Measurements from ENCODE around the gene TCF20. TPM values are rescaled to one million over a fixed set of nuclear protein-coding genes. Genes with fewer than 3 reads are reported as not detected.

Gene TCF20
- total RNA-seq, 4 donors from 2014 or later: 26.0 to 47.9 (median 41.8) TPM

GRCh38 chr22:42273855-42274451 lies 3.5 kb upstream of the TCF20 start:
- H3K36me3 ChIP-seq: no peaks in the 10 kb centered on the region
- WGBS, 2 donors (ENCODE audit: low coverage in 1 of 2): 88% methylated on average over 1 of the region's 13 CpGs; no CpG with 5 or more reads in 1 of the 2 donors
- H3K9me3 ChIP-seq: no peaks in the 10 kb centered on the region
- no peaks in the 10 kb centered on the region for H3K27me3 ChIP-seq
- no peak for ATAC-seq
- no peak overlapping the region for H3K27ac ChIP-seq
- H3K4me1 ChIP-seq: peaks cover 0 to 11% (median 7%) of the 10 kb centered on the region in 3 donors
- TF ChIP-seq POLR2A (IDR thresholded peaks at IDR 0.05) (no peak), EP300 (IDR thresholded peaks at IDR 0.05) (no peak), POLR2AphosphoS5 (IDR thresholded peaks at IDR 0.05) (no peak), CTCF (IDR thresholded peaks at IDR 0.05) (no peak)
- no peak overlapping the region for H3K4me3 ChIP-seq

- Histone ChIP-seq H3K27ac (no peak overlapping the region), H3K36me3 (no peaks in the 10 kb centered on the region), H3K4me3 (no peak overlapping the region), H3K27me3 (no peaks in the 10 kb centered on the region), H3K4me1 (peaks cover 0 to 25% (median 15%) of the 10 kb centered on the region in 3 donors), H3K9me3 (no peaks in the 10 kb centered on the region)
- TF ChIP-seq POLR2AphosphoS5 (IDR thresholded peaks at IDR 0.05) (no peak), POLR2A (IDR thresholded peaks at IDR 0.05) (no peak), EP300 (IDR thresholded peaks at IDR 0.05) (no peak), CTCF (IDR thresholded peaks at IDR 0.05) (no peak)
- no peak for ATAC-seq
- WGBS, 2 donors (ENCODE audit: low coverage in 1 of 2): 88 to 96% methylated on average over 4 to 7 of the region's 10 CpGs
Measured at GRCh38 chr22:42272431-42272999, 2.1 kb upstream of the TCF20 start.

- TF ChIP-seq EP300 (IDR thresholded peaks at IDR 0.05): no peak
- TF ChIP-seq POLR2AphosphoS5 (IDR thresholded peaks at IDR 0.05): no peak
- Histone ChIP-seq H3K4me1 (peaks cover 0 to 28% (median 15%) of the 10 kb centered on the region in 3 donors), H3K9me3 (no peaks in the 10 kb centered on the region), H3K27me3 (no peaks in the 10 kb centered on the region), H3K27ac (no peak overlapping the region), H3K4me3 (no peak overlapping the region), H3K36me3 (no peaks in the 10 kb centered on the region)
- ATAC-seq: no peak
- 56 to 90% methylated on average over 2 of the region's 2 CpGs for WGBS, 2 donors (ENCODE audit: low coverage in 1 of 2)
Measured at GRCh38 chr22:42271906-42272305, 1.5 kb upstream of the TCF20 start.

GRCh38 chr22:42271191-42271813 lies 849 bp upstream of the TCF20 start:
- Histone ChIP-seq H3K27me3 (no peaks in the 10 kb centered on the region), H3K9me3 (no peaks in the 10 kb centered on the region), H3K4me1 (peaks cover 0 to 31% (median 15%) of the 10 kb centered on the region in 3 donors), H3K4me3 (peak overlapping the region in 1 of 2 donors; percentile 98), H3K27ac (peak overlapping the region in 2 of 4 donors; percentile 88 to 91), H3K36me3 (no peaks in the 10 kb centered on the region)
- no peak for ATAC-seq
- 79 to 100% methylated on average over 6 to 8 of the region's 20 CpGs for WGBS, 2 donors (ENCODE audit: low coverage in 1 of 2)
- TF ChIP-seq EP300 (IDR thresholded peaks at IDR 0.05): no peak
- TF ChIP-seq CTCF (IDR thresholded peaks at IDR 0.05): no peak
- no peak for TF ChIP-seq POLR2A (IDR thresholded peaks at IDR 0.05)
- no peak for TF ChIP-seq POLR2AphosphoS5 (IDR thresholded peaks at IDR 0.05)

GRCh38 chr22:42270176-42270509 lies 310 bp downstream of the TCF20 start:
- ATAC-seq: peak; percentile 78
- TF ChIP-seq CTCF (IDR thresholded peaks at IDR 0.05): no peak
- no peak for TF ChIP-seq POLR2AphosphoS5 (IDR thresholded peaks at IDR 0.05)
- no peak for TF ChIP-seq POLR2A (IDR thresholded peaks at IDR 0.05)
- no peak for TF ChIP-seq EP300 (IDR thresholded peaks at IDR 0.05)
- Histone ChIP-seq H3K4me1 (peaks cover 0 to 43% (median 15%) of the 10 kb centered on the region in 3 donors), H3K4me3 (peak overlapping the region; percentile 79 to 98), H3K9me3 (no peaks in the 10 kb centered on the region), H3K27me3 (no peaks in the 10 kb centered on the region), H3K36me3 (no peaks in the 10 kb centered on the region), H3K27ac (peak overlapping the region; percentile 64 to 91 (median 88))
- no CpG with 5 or more reads among the region's 37 CpGs for WGBS, 2 donors (ENCODE audit: low coverage in 1 of 2)

Data from gastroesophageal sphincter (tissue), 4 donors.